GM23338 (cell line): Measurements from ENCODE around the gene NDP. TPM values are rescaled to one million over a fixed set of nuclear protein-coding genes. Genes with fewer than 3 reads are reported as not detected.

Experiments
- ATAC-seq: fragments of 200-7000 bp; cut with Tn5 transposase; 3 replicates; pipeline ENCODE4 v1.9.1; 2020
- DNase-seq: peaks from one replicate; pipeline ENCODE4 v3.0.0-alpha.2; 2015; ENCODE audit warnings: low spot score
- H2AFZ ChIP-seq: fragments of 200-600 bp; sonication (generic); 2 replicates; pipeline ENCODE4 v1.8.0; 2016; ENCODE audit warnings: antibody characterized with exemption, mild to moderate bottlenecking, moderate library complexity
- H3F3A ChIP-seq: fragments of 200-600 bp; sonication (generic); replicated peaks from 2 replicates; pipeline ENCODE4 v1.8.0; 2017; ENCODE audit warnings: antibody characterized with exemption, mixed run types, low read depth
- H3K27ac ChIP-seq: fragments of 200-600 bp; sonication (generic); 2 replicates; pipeline ENCODE4 v1.6.1; 2016; ENCODE audit warnings: low read depth
- H3K27me3 ChIP-seq: fragments of 200-600 bp; sonication (generic); 2 replicates; pipeline ENCODE4 v1.8.0; 2016; ENCODE audit warnings: mild to moderate bottlenecking, mixed run types, moderate library complexity; ENCODE audit not compliant: insufficient read depth
- H3K36me3 ChIP-seq: fragments of 200-600 bp; sonication (generic); 2 replicates; pipeline ENCODE4 v1.8.0; 2016; ENCODE audit warnings: mild to moderate bottlenecking; ENCODE audit not compliant: insufficient read depth
- H3K4me1 ChIP-seq: fragments of 200-600 bp; sonication (generic); 2 replicates; pipeline ENCODE4 v1.8.0; 2016; ENCODE audit warnings: mild to moderate bottlenecking, moderate library complexity; ENCODE audit not compliant: insufficient read depth
- H3K4me2 ChIP-seq: fragments of 200-600 bp; sonication (generic); 2 replicates; pipeline ENCODE4 v1.7.1; 2017; ENCODE audit warnings: mixed run types
- H3K4me3 ChIP-seq: fragments of 200-600 bp; sonication (generic); 2 replicates; pipeline ENCODE4 v1.6.1; 2016; ENCODE audit warnings: mixed run types
- H3K79me2 ChIP-seq: fragments of 200-600 bp; sonication (generic); replicated peaks from 2 replicates; pipeline ENCODE4 v1.8.0; 2017; ENCODE audit warnings: mild to moderate bottlenecking; ENCODE audit not compliant: insufficient read depth
- H3K9me2 ChIP-seq: fragments of 200-600 bp; sonication (generic); 2 replicates; pipeline ENCODE4 v1.8.0; 2017; ENCODE audit not compliant: insufficient read depth
- H4K20me1 ChIP-seq: fragments of 200-600 bp; sonication (generic); replicated peaks from 2 replicates; pipeline ENCODE4 v1.8.0; 2017; ENCODE audit warnings: mild to moderate bottlenecking; ENCODE audit not compliant: insufficient read depth
- H3K27ac Mint-ChIP-seq: 2 replicates; pipeline ENCODE4 v1.8.0; 2020; ENCODE audit warnings: inconsistent platforms, mild to moderate bottlenecking, moderate library complexity, mixed read lengths
- H3K27me3 Mint-ChIP-seq: 3 replicates; pipeline ENCODE4 v1.8.0; 2022; ENCODE audit warnings: low read depth, mild to moderate bottlenecking, moderate library complexity, mixed read lengths, inconsistent platforms; ENCODE audit not compliant: insufficient read depth, poor library complexity
- H3K36me3 Mint-ChIP-seq: 3 replicates; pipeline ENCODE4 v1.8.0; 2021; ENCODE audit warnings: low read depth, mild to moderate bottlenecking, inconsistent platforms, moderate library complexity, mixed read lengths
- H3K4me1 Mint-ChIP-seq: 3 replicates; pipeline ENCODE4 v1.8.0; 2020; ENCODE audit warnings: mild to moderate bottlenecking, inconsistent platforms, mixed read lengths
- H3K4me3 Mint-ChIP-seq: 3 replicates; pipeline ENCODE4 v1.8.0; 2021; ENCODE audit warnings: moderate library complexity, mild to moderate bottlenecking, inconsistent platforms, mixed read lengths
- H3K9me3 Mint-ChIP-seq: 3 replicates; pipeline ENCODE4 v1.8.0; 2020; ENCODE audit warnings: moderate library complexity, mild to moderate bottlenecking, inconsistent platforms, mixed read lengths
- EZH2 ChIP-seq: fragments of 200-600 bp; sonication (generic); IDR thresholded peaks from one replicate; pipeline ENCODE4 v1.8.0; 2017; ENCODE audit warnings: antibody characterized with exemption, mild to moderate bottlenecking, low read depth; ENCODE audit not compliant: unreplicated experiment
- NANOG ChIP-seq: IDR thresholded peaks from 2 replicates; pipeline ENCODE4 v1.6.1; 2016; ENCODE audit warnings: antibody characterized with exemption, borderline replicate concordance
- POLR2AphosphoS5 ChIP-seq: IDR thresholded peaks from 2 replicates; pipeline ENCODE4 v1.6.1; 2016; ENCODE audit warnings: antibody characterized with exemption, low read depth
- polyA plus RNA-seq: library from polyadenylated mRNA; unstranded; fragments of >200 nt; fragmentation: Nextera tagmentation; extraction: Ambion mirVana; gene quantifications from 2 replicates; pipeline ENCODE4 v1.2.1, GENCODE V29; 2016
- total RNA-seq: library from RNA; depleted of rRNA; stranded (reverse); fragments of >200 nt; shearing (Covaris generic); gene quantifications from 2 replicates; pipeline ENCODE4 v1.2.3, GENCODE V29; 2014
- TF ChIP-seq, protein P1 (sequence below): fragments of 250-450 bp; sonication (Bioruptor Pico); IDR thresholded peaks from 2 replicates; pipeline ENCODE4 v1.5.0; 2020; ENCODE audit warnings: mild to moderate bottlenecking, moderate library complexity
- TF ChIP-seq, protein P2 (sequence below), 2 experiments: fragments of 200-600 bp in 1 of 2; sonication (generic) in 1 of 2; conservative IDR thresholded peaks; 2 replicates each; pipeline versions ENCODE4 v1.5.1 to v1.6.1; 2016 to 2017; ENCODE audit warnings: antibody characterized with exemption in 2 of 2, low read depth in 2 of 2, mild to moderate bottlenecking in 2 of 2, moderate library complexity in 1 of 2
- TF ChIP-seq, protein P3 (sequence below): IDR thresholded peaks from one replicate; pipeline ENCODE4 v1.6.1; 2018; ENCODE audit warnings: antibody characterized with exemption; ENCODE audit not compliant: unreplicated experiment
- TF ChIP-seq, protein P4 (sequence below): IDR thresholded peaks from 2 replicates; pipeline ENCODE4 v1.6.1; 2016; ENCODE audit warnings: antibody characterized with exemption

Gene NDP
- total and polyA plus RNA-seq, 2 experiments from 2014 or later: 0.14 TPM; not detected in 1

DNA sequence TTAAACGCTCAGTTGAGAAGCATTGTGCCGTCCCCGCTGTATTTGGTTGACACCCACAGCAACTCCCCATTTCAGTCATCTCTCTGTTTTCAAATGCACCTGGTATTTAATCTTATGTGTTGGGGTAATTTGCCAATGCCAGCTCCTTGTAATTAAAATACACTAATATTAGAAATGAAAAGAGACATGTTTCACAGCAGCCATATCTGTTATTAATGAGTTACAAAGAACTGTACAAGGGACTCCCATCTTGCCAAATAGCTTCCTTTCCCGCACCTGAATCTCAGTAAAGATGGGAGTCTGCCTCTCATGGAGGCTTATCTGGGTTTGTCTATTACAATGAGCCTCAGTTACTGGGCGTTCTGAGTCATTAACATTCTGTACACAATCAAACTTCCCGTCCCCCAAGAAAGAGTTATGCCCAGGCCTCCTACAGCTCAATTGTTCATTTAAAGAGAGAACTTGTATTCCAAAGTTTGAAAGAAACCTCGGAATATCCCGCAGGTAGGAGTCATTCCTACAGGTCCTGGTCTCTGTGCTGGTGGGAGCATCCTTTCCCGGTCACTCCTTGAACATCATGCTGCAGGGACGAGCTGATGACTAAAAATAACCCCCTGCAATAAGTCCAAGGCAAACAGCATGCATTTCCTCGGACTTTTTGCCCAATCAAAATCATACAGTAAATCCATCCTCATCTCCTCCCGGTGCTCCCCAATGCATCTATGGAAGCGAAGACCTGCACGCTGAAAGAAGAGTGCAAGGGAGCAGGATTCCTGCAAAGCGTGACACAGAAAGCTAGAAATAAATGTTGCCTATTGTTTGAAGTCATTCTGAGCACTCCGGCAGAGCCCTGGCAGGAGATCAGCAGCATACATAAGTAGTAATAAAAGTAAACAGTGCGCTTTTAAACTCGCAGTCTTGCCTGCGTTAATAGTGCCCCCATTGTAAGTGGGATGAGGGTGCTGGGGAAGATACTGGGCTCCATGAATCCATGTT, 926 bp downstream of the NDP start:
- Mint-ChIP-seq H3K27ac (no peak overlapping the region), H3K36me3 (no peaks in the 10 kb centered on the region), H3K27me3 (peaks cover 9% of the 10 kb centered on the region), H3K4me1 (peaks cover 26% of the 10 kb centered on the region), H3K4me3 (peak overlapping the region; percentile 78), H3K9me3 (peaks cover 2% of the 10 kb centered on the region; the same call in 2 of the 3 replicates)
- no peaks in the 10 kb centered on the region for H3K9me2 ChIP-seq
- ATAC-seq (no peak; the same call in 2 of the 3 replicates), DNase-seq (no peak)
- no peak overlapping the region for H3K27ac ChIP-seq
- H3K4me2 ChIP-seq: peak overlapping the region; percentile 87
- 0 out of 2 replicates have a peak, but pooled peaks cover 3% of the 10 kb centered on the region for H3F3A ChIP-seq
- peaks cover 16% of the 10 kb centered on the region; the same call in 1 of the 2 replicates for H3K27me3 ChIP-seq
- no peaks in the 10 kb centered on the region for H3K79me2 ChIP-seq
- TF ChIP-seq EZH2: no peak
- no peak for TF ChIP-seq NANOG
- TF ChIP-seq, protein P1, sequence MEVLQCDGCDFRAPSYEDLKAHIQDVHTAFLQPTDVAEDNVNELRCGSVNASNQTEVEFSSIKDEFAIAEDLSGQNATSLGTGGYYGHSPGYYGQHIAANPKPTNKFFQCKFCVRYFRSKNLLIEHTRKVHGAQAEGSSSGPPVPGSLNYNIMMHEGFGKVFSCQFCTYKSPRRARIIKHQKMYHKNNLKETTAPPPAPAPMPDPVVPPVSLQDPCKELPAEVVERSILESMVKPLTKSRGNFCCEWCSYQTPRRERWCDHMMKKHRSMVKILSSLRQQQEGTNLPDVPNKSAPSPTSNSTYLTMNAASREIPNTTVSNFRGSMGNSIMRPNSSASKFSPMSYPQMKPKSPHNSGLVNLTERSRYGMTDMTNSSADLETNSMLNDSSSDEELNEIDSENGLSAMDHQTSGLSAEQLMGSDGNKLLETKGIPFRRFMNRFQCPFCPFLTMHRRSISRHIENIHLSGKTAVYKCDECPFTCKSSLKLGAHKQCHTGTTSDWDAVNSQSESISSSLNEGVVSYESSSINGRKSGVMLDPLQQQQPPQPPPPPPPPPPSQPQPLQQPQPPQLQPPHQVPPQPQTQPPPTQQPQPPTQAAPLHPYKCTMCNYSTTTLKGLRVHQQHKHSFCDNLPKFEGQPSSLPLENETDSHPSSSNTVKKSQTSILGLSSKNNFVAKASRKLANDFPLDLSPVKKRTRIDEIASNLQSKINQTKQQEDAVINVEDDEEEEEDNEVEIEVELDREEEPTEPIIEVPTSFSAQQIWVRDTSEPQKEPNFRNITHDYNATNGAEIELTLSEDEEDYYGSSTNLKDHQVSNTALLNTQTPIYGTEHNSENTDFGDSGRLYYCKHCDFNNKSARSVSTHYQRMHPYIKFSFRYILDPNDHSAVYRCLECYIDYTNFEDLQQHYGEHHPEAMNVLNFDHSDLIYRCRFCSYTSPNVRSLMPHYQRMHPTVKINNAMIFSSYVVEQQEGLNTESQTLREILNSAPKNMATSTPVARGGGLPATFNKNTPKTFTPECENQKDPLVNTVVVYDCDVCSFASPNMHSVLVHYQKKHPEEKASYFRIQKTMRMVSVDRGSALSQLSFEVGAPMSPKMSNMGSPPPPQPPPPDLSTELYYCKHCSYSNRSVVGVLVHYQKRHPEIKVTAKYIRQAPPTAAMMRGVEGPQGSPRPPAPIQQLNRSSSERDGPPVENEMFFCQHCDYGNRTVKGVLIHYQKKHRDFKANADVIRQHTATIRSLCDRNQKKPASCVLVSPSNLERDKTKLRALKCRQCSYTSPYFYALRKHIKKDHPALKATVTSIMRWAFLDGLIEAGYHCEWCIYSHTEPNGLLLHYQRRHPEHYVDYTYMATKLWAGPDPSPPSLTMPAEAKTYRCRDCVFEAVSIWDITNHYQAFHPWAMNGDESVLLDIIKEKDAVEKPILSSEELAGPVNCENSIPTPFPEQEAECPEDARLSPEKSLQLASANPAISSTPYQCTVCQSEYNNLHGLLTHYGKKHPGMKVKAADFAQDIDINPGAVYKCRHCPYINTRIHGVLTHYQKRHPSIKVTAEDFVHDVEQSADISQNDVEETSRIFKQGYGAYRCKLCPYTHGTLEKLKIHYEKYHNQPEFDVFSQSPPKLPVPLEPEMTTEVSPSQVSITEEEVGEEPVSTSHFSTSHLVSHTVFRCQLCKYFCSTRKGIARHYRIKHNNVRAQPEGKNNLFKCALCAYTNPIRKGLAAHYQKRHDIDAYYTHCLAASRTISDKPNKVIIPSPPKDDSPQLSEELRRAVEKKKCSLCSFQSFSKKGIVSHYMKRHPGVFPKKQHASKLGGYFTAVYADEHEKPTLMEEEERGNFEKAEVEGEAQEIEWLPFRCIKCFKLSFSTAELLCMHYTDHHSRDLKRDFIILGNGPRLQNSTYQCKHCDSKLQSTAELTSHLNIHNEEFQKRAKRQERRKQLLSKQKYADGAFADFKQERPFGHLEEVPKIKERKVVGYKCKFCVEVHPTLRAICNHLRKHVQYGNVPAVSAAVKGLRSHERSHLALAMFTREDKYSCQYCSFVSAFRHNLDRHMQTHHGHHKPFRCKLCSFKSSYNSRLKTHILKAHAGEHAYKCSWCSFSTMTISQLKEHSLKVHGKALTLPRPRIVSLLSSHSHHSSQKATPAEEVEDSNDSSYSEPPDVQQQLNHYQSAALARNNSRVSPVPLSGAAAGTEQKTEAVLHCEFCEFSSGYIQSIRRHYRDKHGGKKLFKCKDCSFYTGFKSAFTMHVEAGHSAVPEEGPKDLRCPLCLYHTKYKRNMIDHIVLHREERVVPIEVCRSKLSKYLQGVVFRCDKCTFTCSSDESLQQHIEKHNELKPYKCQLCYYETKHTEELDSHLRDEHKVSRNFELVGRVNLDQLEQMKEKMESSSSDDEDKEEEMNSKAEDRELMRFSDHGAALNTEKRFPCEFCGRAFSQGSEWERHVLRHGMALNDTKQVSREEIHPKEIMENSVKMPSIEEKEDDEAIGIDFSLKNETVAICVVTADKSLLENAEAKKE: no peak
- H2AFZ ChIP-seq: peak overlapping the region; percentile 63; the same call in 1 of the 2 replicates
- peaks cover 28% of the 10 kb centered on the region for H3K4me1 ChIP-seq
- no peaks in the 10 kb centered on the region for H3K36me3 ChIP-seq
- H4K20me1 ChIP-seq: no peaks in the 10 kb centered on the region
- H3K4me3 ChIP-seq: peak overlapping the region; percentile 65

DNA sequence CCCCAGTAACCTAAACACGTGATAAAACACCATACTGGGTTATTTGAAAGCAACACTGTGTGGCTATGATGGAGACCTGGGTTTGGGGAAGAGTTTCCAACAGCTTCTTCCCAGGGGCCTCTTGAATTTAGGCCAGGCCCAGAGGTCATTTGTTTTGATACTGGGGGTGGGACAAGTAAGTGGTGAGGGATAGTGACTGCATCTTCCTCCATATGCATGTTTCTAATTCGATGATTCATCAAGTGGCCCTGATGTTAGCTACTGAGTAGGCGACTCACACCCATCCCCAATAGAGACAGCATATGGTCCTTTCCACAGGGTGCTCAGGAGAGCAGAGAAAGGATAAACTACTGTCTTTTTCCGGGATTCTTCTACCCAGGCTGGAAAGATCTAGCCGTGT, 2.7 kb downstream of the NDP start:
- Mint-ChIP-seq H3K27ac (no peak overlapping the region), H3K4me3 (no peak overlapping the region), H3K36me3 (no peaks in the 10 kb centered on the region), H3K4me1 (peaks cover 26% of the 10 kb centered on the region), H3K9me3 (no peaks in the 10 kb centered on the region), H3K27me3 (peaks cover 9% of the 10 kb centered on the region)
- Histone ChIP-seq H3K4me2 (no peak overlapping the region), H3K27ac (no peak overlapping the region), H3K27me3 (peaks cover 16% of the 10 kb centered on the region; the same call in 1 of the 2 replicates), H3F3A (0 out of 2 replicates have a peak, but pooled peaks cover 3% of the 10 kb centered on the region), H3K36me3 (no peaks in the 10 kb centered on the region), H4K20me1 (no peaks in the 10 kb centered on the region), H3K79me2 (no peaks in the 10 kb centered on the region), H3K9me2 (no peaks in the 10 kb centered on the region), H3K4me3 (no peak overlapping the region), H2AFZ (no peak overlapping the region), H3K4me1 (peaks cover 25% of the 10 kb centered on the region)
- no peak for ATAC-seq
- DNase-seq: no peak
- TF ChIP-seq, protein P2, sequence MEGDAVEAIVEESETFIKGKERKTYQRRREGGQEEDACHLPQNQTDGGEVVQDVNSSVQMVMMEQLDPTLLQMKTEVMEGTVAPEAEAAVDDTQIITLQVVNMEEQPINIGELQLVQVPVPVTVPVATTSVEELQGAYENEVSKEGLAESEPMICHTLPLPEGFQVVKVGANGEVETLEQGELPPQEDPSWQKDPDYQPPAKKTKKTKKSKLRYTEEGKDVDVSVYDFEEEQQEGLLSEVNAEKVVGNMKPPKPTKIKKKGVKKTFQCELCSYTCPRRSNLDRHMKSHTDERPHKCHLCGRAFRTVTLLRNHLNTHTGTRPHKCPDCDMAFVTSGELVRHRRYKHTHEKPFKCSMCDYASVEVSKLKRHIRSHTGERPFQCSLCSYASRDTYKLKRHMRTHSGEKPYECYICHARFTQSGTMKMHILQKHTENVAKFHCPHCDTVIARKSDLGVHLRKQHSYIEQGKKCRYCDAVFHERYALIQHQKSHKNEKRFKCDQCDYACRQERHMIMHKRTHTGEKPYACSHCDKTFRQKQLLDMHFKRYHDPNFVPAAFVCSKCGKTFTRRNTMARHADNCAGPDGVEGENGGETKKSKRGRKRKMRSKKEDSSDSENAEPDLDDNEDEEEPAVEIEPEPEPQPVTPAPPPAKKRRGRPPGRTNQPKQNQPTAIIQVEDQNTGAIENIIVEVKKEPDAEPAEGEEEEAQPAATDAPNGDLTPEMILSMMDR (conservative IDR thresholded peaks at IDR 0.05; ENCODE audit: low read depth in 2 of 2): no peak
- TF ChIP-seq, protein P3, sequence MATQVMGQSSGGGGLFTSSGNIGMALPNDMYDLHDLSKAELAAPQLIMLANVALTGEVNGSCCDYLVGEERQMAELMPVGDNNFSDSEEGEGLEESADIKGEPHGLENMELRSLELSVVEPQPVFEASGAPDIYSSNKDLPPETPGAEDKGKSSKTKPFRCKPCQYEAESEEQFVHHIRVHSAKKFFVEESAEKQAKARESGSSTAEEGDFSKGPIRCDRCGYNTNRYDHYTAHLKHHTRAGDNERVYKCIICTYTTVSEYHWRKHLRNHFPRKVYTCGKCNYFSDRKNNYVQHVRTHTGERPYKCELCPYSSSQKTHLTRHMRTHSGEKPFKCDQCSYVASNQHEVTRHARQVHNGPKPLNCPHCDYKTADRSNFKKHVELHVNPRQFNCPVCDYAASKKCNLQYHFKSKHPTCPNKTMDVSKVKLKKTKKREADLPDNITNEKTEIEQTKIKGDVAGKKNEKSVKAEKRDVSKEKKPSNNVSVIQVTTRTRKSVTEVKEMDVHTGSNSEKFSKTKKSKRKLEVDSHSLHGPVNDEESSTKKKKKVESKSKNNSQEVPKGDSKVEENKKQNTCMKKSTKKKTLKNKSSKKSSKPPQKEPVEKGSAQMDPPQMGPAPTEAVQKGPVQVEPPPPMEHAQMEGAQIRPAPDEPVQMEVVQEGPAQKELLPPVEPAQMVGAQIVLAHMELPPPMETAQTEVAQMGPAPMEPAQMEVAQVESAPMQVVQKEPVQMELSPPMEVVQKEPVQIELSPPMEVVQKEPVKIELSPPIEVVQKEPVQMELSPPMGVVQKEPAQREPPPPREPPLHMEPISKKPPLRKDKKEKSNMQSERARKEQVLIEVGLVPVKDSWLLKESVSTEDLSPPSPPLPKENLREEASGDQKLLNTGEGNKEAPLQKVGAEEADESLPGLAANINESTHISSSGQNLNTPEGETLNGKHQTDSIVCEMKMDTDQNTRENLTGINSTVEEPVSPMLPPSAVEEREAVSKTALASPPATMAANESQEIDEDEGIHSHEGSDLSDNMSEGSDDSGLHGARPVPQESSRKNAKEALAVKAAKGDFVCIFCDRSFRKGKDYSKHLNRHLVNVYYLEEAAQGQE: no peak
- TF ChIP-seq, protein P4, sequence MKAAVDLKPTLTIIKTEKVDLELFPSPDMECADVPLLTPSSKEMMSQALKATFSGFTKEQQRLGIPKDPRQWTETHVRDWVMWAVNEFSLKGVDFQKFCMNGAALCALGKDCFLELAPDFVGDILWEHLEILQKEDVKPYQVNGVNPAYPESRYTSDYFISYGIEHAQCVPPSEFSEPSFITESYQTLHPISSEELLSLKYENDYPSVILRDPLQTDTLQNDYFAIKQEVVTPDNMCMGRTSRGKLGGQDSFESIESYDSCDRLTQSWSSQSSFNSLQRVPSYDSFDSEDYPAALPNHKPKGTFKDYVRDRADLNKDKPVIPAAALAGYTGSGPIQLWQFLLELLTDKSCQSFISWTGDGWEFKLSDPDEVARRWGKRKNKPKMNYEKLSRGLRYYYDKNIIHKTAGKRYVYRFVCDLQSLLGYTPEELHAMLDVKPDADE: no peak
- TF ChIP-seq POLR2AphosphoS5: no peak
